Endothelial cell of umbilical vein (primary cell): ENCODE results near the gene KIAA1217.
"Not testable (repeated sequence)": the region's sequence is repeated elsewhere in the genome, so short reads cannot be mapped to it uniquely, and the experiment has no call there.

ENCODE experiments used
- CTCF ChIP-seq, 2 donors: IDR thresholded peaks; 1 replicate in 1 of 2; 2 replicates in 1 of 2; pipeline ENCODE4 v1.5.1; 2011; ENCODE audit warnings: low read length in 2 of 2, mild to moderate bottlenecking in 2 of 2, moderate library complexity in 2 of 2, control low read depth in 1 of 2, inconsistent platforms in 1 of 2, low read depth in 1 of 2; ENCODE audit not compliant: insufficient read depth in 1 of 2; ENCODE audit errors: extremely low read depth in 1 of 2
- EZH2 ChIP-seq: IDR thresholded peaks from 2 replicates; pipeline ENCODE4 v1.6.1; 2012; ENCODE audit warnings: borderline replicate concordance, low read depth, mild to moderate bottlenecking, moderate library complexity, low read length, inconsistent platforms; ENCODE audit not compliant: severe bottlenecking
- GATA2 ChIP-seq: IDR thresholded peaks from 2 replicates; pipeline ENCODE4 v1.7.0; 2011; ENCODE audit warnings: low read depth, mild to moderate bottlenecking, moderate library complexity, mixed read lengths, low read length; ENCODE audit not compliant: insufficient read length, insufficient read depth
- MYC ChIP-seq: IDR thresholded peaks from one replicate; pipeline ENCODE4 v1.6.1; 2011; ENCODE audit warnings: mild to moderate bottlenecking, low read depth, low read length
- POLR2A ChIP-seq: IDR thresholded peaks from 2 replicates; pipeline ENCODE4 v1.6.1; 2012; ENCODE audit warnings: low read depth, mild to moderate bottlenecking, control low read depth, low read length
- POLR2AphosphoS5 ChIP-seq: IDR thresholded peaks from 2 replicates; pipeline ENCODE4 v1.6.1; 2012; ENCODE audit warnings: low read depth, mild to moderate bottlenecking, control low read depth, low read length, moderate library complexity; ENCODE audit not compliant: insufficient read depth

GRCh38 chr10:24445958-24446357, 237.0 kb downstream of the KIAA1217 start:
- TF ChIP-seq CTCF (IDR thresholded peaks at IDR 0.05; ENCODE audit: extremely low read depth in 1 of 2, insufficient read depth in 1 of 2, low read depth in 1 of 2, low read length in 2 of 2); MYC; POLR2A; EZH2; POLR2AphosphoS5; GATA2: not testable (repeated sequence)
